B cell (primary cell): ENCODE data around the gene RSPH6A.

Source experiments
- EZH2 ChIP-seq: IDR thresholded peaks from 2 replicates; pipeline ENCODE4 v1.6.1; 2012; ENCODE audit warnings: borderline replicate concordance, low read depth, mild to moderate bottlenecking, moderate library complexity, low read length; ENCODE audit not compliant: insufficient read depth, poor library complexity, severe bottlenecking
- TF ChIP-seq, protein P1 (sequence below): fragments of 200-600 bp; IDR thresholded peaks from one replicate; pipeline ENCODE4 v1.8.0; 2022; ENCODE audit warnings: antibody characterized with exemption, mild to moderate bottlenecking

- TF ChIP-seq, protein P1, sequence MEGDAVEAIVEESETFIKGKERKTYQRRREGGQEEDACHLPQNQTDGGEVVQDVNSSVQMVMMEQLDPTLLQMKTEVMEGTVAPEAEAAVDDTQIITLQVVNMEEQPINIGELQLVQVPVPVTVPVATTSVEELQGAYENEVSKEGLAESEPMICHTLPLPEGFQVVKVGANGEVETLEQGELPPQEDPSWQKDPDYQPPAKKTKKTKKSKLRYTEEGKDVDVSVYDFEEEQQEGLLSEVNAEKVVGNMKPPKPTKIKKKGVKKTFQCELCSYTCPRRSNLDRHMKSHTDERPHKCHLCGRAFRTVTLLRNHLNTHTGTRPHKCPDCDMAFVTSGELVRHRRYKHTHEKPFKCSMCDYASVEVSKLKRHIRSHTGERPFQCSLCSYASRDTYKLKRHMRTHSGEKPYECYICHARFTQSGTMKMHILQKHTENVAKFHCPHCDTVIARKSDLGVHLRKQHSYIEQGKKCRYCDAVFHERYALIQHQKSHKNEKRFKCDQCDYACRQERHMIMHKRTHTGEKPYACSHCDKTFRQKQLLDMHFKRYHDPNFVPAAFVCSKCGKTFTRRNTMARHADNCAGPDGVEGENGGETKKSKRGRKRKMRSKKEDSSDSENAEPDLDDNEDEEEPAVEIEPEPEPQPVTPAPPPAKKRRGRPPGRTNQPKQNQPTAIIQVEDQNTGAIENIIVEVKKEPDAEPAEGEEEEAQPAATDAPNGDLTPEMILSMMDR, result no peak
- TF ChIP-seq EZH2, result no peak
Observed at GRCh38 chr19:45819769-45820168, 4.7 kb upstream of the RSPH6A start.
